ENCODE results near the gene ELF5. TPM values are rescaled to one million over a fixed set of nuclear protein-coding genes. Genes with fewer than 3 reads are reported as not detected.

ELF5 gene
- total and polyA plus RNA-seq, 2 donors (not counting 3 experiments of a cell fraction or from before 2014, with no cell fraction given) = not detected

DNA sequence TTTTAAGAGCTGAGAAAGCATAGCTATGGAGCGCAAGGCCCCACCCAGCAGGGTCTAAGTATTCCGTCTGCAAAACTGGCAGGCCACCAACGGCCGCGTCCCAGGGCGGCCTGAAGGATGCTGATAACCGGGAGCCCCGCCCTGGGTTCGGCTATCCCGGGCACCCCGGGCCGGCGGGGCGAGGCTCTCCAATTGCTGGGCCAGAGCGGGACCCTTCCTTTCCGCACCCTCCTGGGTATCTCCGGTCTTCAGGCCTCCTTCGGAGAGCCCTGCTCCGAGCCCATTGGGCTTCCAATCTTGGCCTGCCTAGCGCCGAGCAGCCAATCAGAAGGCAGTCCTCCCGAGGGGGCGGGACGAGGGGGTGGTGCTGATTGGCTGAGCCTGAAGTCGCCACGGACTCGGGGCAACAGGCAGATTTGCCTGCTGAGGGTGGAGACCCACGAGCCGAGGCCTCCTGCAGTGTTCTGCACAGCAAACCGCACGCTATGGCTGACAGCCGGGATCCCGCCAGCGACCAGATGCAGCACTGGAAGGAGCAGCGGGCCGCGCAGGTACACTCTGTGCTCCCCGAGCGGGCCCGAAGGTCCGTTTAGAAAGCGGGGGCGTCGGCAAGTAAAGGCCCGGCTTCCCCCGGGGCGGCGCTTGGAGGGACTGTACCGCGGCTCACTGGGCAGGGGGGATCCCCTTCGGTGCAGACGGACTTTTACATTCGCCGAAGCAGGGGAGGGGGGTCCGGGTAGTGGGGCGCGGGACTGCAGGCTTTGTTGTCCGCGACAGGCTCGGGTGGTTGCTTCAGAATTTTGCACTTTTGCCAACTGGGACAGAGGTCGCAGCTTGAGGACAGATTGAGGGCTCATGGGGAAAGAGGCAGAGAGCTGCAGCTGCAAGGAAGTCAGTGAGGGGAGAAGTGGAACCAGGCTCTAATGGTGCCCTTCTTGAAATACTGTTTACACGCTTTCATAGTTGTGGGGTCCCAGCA lies 74.8 kb downstream of the ELF5 start, which contains the start of gene CAT:
TSS of gene CAT (plus strand) at position 406 of the 979 bp plus-strand sequence. CDS start at position 486, 80 bp downstream.
- dilution Hi-C loops (cut with MboI; ENCODE audit: extremely low pct_ligation_motif_present, low sequenced_read_pairs) (no loop called here), intact Hi-C loops (cut with micrococcal nuclease) (loop anchor here (2.0 kb wide), 1 partner anchor 80 kb away; the partner anchor contains the start of gene ABTB2)
- Histone ChIP-seq H3K9ac (replicated peaks; ENCODE audit: extremely low read depth, insufficient read depth, low read length) (peak within 1 kb of the TSS; percentile 53), H3K27me3 (ENCODE audit: control insufficient read depth in 2 of 2, insufficient read depth in 2 of 2, low read length in 2 of 2) (peaks cover 0 to 1% of the 10 kb centered on the region in 2 experiments), H2AFZ (ENCODE audit: low read depth, low read length) (peak within 1 kb of the TSS; percentile 78), H4K20me1 (replicated peaks; ENCODE audit: control insufficient read depth, extremely low read depth, insufficient read depth, low read length) (no peaks in the 10 kb centered on the region), H3K27ac (ENCODE audit: insufficient read depth, low read depth, low read length) (peak within 1 kb of the TSS; percentile 19), H3K9me3 (replicated peaks; ENCODE audit: control insufficient read depth, insufficient read depth, low read length) (no peaks in the 10 kb centered on the region), H3K79me2 (ENCODE audit: control insufficient read depth, insufficient read depth, low read length) (peaks cover 4% of the 10 kb centered on the region), H3K36me3 (ENCODE audit: control insufficient read depth in 2 of 2, extremely low read depth in 1 of 2, insufficient read depth in 2 of 2, low read length in 2 of 2) (no peaks in the 10 kb centered on the region), H3K4me3 (replicated peaks in 1 of 3; ENCODE audit: insufficient read depth in 1 of 3, low read depth in 1 of 3, low read length in 3 of 3) (peak within 1 kb of the TSS; percentile 59 to 81 (median 64)), H3K4me2 (ENCODE audit: insufficient read depth, low read length) (peak within 1 kb of the TSS; percentile 89), H3K4me1 (ENCODE audit: control insufficient read depth, extremely low read depth, insufficient read depth, low read length) (peaks cover 9% of the 10 kb centered on the region), H3K9me1 (replicated peaks; ENCODE audit: control insufficient read depth, extremely low read depth, insufficient read depth, low read length) (no peaks in the 10 kb centered on the region)
- CTCF ChIA-PET = interaction anchor here (0.7 to 1.2 kb wide), 3 partner anchors 22 to 264 kb away, joined by 3 to 4 read pairs (median 3); no protein-coding TSS in a partner anchor
- TF ChIP-seq FOS (IDR thresholded peaks at IDR 0.05; ENCODE audit: borderline replicate concordance, insufficient read depth, low read length) (no peak), JUN (IDR thresholded peaks at IDR 0.05; ENCODE audit: borderline replicate concordance, insufficient read depth, insufficient read length, low read depth) (no peak), POLR2AphosphoS5 (IDR thresholded peaks at IDR 0.05; ENCODE audit: insufficient read depth, low read depth, low read length) (peak; percentile 72), EZH2 (IDR thresholded peaks at IDR 0.05; ENCODE audit: borderline replicate concordance, low read depth, low read length, severe bottlenecking) (no peak), MYC (IDR thresholded peaks at IDR 0.05; ENCODE audit: low read depth, low read length) (no peak), GATA2 (IDR thresholded peaks at IDR 0.05; ENCODE audit: insufficient read depth, insufficient read length, low read depth, low read length) (peak; percentile 18), POLR2A (IDR thresholded peaks at IDR 0.05; ENCODE audit: low read depth, low read length) (peak; percentile 67)
- TF ChIP-seq, protein P1, sequence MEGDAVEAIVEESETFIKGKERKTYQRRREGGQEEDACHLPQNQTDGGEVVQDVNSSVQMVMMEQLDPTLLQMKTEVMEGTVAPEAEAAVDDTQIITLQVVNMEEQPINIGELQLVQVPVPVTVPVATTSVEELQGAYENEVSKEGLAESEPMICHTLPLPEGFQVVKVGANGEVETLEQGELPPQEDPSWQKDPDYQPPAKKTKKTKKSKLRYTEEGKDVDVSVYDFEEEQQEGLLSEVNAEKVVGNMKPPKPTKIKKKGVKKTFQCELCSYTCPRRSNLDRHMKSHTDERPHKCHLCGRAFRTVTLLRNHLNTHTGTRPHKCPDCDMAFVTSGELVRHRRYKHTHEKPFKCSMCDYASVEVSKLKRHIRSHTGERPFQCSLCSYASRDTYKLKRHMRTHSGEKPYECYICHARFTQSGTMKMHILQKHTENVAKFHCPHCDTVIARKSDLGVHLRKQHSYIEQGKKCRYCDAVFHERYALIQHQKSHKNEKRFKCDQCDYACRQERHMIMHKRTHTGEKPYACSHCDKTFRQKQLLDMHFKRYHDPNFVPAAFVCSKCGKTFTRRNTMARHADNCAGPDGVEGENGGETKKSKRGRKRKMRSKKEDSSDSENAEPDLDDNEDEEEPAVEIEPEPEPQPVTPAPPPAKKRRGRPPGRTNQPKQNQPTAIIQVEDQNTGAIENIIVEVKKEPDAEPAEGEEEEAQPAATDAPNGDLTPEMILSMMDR (IDR thresholded peaks at IDR 0.05; ENCODE audit: extremely low read depth in 1 of 2, insufficient read depth in 1 of 2, low read depth in 1 of 2, low read length in 2 of 2) = no peak
- TF ChIP-seq, protein P2, sequence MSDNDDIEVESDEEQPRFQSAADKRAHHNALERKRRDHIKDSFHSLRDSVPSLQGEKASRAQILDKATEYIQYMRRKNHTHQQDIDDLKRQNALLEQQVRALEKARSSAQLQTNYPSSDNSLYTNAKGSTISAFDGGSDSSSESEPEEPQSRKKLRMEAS (IDR thresholded peaks at IDR 0.05; ENCODE audit: insufficient read depth, insufficient read length) = peak; percentile 27
- BruUV-seq (replicated peaks) = no TSS peak
- DNase-seq (ENCODE audit: low read depth, low spot score) (peak; percentile 99), FAIRE-seq (peak; percentile 98)
- POLR2A ChIA-PET = no interaction called here

Data from endothelial cell of umbilical vein (primary cell).